ENCODE data around the gene ZHX3. TPM values are rescaled to one million over a fixed set of nuclear protein-coding genes. Genes with fewer than 3 reads are reported as not detected.

ZHX3 gene
- total RNA-seq, 3 donors from 2014 or later (not counting 1 experiment from before 2014, with no cell fraction given): 9.0 to 11.8 (median 10.3) TPM

GRCh38 chr20:41179961-41180360 lies 137.6 kb downstream of the ZHX3 start:
- no peak overlapping the region for H3K27ac Mint-ChIP-seq
- 98% methylated on average over 8 of the region's 8 CpGs for WGBS (ENCODE audit: insufficient coverage)
- no peaks in the 10 kb centered on the region for H3K9me3 ChIP-seq (ENCODE audit: control insufficient read depth, insufficient read depth, low read length)

GRCh38 chr20:41178904-41179432 lies 138.6 kb downstream of the ZHX3 start:
- no peak overlapping the region for H3K27ac ChIP-seq (ENCODE audit: low read length)
- H3K4me3 Mint-ChIP-seq: no peak overlapping the region
- no peak overlapping the region for H3K4me3 ChIP-seq (ENCODE audit: low read length)
- H3K4me1 Mint-ChIP-seq: peaks cover 0 to 6% of the 10 kb centered on the region in 2 donors
- H3K9me3 Mint-ChIP-seq: no peaks in the 10 kb centered on the region
- DNase-seq: no peak
- H3K9me3 ChIP-seq (ENCODE audit: control insufficient read depth, insufficient read depth, low read length): no peaks in the 10 kb centered on the region
- H3K27ac Mint-ChIP-seq: peak overlapping the region; percentile 54 to 59
- TF ChIP-seq CTCF (IDR thresholded peaks at IDR 0.05): no peak
- 96% methylated on average over 7 of the region's 8 CpGs for WGBS (ENCODE audit: insufficient coverage)
- H3K4me1 ChIP-seq (ENCODE audit: control insufficient read depth, insufficient read depth, low read length): no peaks in the 10 kb centered on the region
- peaks cover 7% of the 10 kb centered on the region for H3K36me3 Mint-ChIP-seq
- intact Hi-C loops (cut with micrococcal nuclease): no loop called here
- peaks cover 29% of the 10 kb centered on the region for H3K36me3 ChIP-seq (ENCODE audit: control insufficient read depth, insufficient read depth, low read length)
- ATAC-seq: no peak
- no peaks in the 10 kb centered on the region for H3K27me3 Mint-ChIP-seq (ENCODE audit: low read depth in 2 of 2)
- no peaks in the 10 kb centered on the region for H3K27me3 ChIP-seq (ENCODE audit: control insufficient read depth, insufficient read depth, low read length)

More at GRCh38 chr20:41179961-41180360, 137.6 kb downstream of the ZHX3 start:
- Mint-ChIP-seq H3K4me1 (peaks cover 0 to 6% of the 10 kb centered on the region in 2 donors), H3K27me3 (ENCODE audit: low read depth in 2 of 2) (no peaks in the 10 kb centered on the region), H3K4me3 (no peak overlapping the region), H3K36me3 (peaks cover 7% of the 10 kb centered on the region), H3K9me3 (no peaks in the 10 kb centered on the region)
- H3K4me3 ChIP-seq (ENCODE audit: low read length): no peak overlapping the region
- no peak for TF ChIP-seq CTCF (IDR thresholded peaks at IDR 0.05)
- no peak for DNase-seq
- no peak for ATAC-seq
- no peaks in the 10 kb centered on the region for H3K4me1 ChIP-seq (ENCODE audit: control insufficient read depth, insufficient read depth, low read length)
- intact Hi-C loops (cut with micrococcal nuclease): no loop called here
- H3K27ac ChIP-seq (ENCODE audit: low read length): no peak overlapping the region
- H3K36me3 ChIP-seq (ENCODE audit: control insufficient read depth, insufficient read depth, low read length): peaks cover 19% of the 10 kb centered on the region
- H3K27me3 ChIP-seq (ENCODE audit: control insufficient read depth, insufficient read depth, low read length): no peaks in the 10 kb centered on the region

GRCh38 chr20:41178495-41178894 lies 139.0 kb downstream of the ZHX3 start:
- Mint-ChIP-seq H3K4me1 (peaks cover 0 to 6% of the 10 kb centered on the region in 2 donors), H3K36me3 (peaks cover 7% of the 10 kb centered on the region), H3K27ac (peak overlapping the region; percentile 54 to 59), H3K4me3 (no peak overlapping the region), H3K9me3 (no peaks in the 10 kb centered on the region), H3K27me3 (ENCODE audit: low read depth in 2 of 2) (no peaks in the 10 kb centered on the region)
- peaks cover 34% of the 10 kb centered on the region for H3K36me3 ChIP-seq (ENCODE audit: control insufficient read depth, insufficient read depth, low read length)
- H3K27me3 ChIP-seq (ENCODE audit: control insufficient read depth, insufficient read depth, low read length): no peaks in the 10 kb centered on the region
- 93% methylated on average over 6 of the region's 6 CpGs for WGBS (ENCODE audit: insufficient coverage)
- no peak overlapping the region for H3K4me3 ChIP-seq (ENCODE audit: low read length)
- DNase-seq (no peak), ATAC-seq (no peak)
- TF ChIP-seq CTCF (IDR thresholded peaks at IDR 0.05): no peak
- H3K27ac ChIP-seq (ENCODE audit: low read length): no peak overlapping the region
- no peaks in the 10 kb centered on the region for H3K4me1 ChIP-seq (ENCODE audit: control insufficient read depth, insufficient read depth, low read length)
- intact Hi-C loops (cut with micrococcal nuclease): no loop called here
- no peaks in the 10 kb centered on the region for H3K9me3 ChIP-seq (ENCODE audit: control insufficient read depth, insufficient read depth, low read length)

- 95% methylated on average over 2 of the region's 2 CpGs for WGBS (ENCODE audit: insufficient coverage)
- H3K4me3 Mint-ChIP-seq: no peak overlapping the region
- intact Hi-C loops (cut with micrococcal nuclease): no loop called here
- no peak for DNase-seq
- peaks cover 6 to 12% of the 10 kb centered on the region in 2 donors for H3K4me1 Mint-ChIP-seq
- no peaks in the 10 kb centered on the region for H3K9me3 Mint-ChIP-seq
- peaks cover 40% of the 10 kb centered on the region for H3K36me3 ChIP-seq (ENCODE audit: control insufficient read depth, insufficient read depth, low read length)
- peak overlapping the region; percentile 54 to 59 for H3K27ac Mint-ChIP-seq
- H3K27me3 Mint-ChIP-seq (ENCODE audit: low read depth in 2 of 2): no peaks in the 10 kb centered on the region
- ATAC-seq: no peak
- H3K36me3 Mint-ChIP-seq: peaks cover 7% of the 10 kb centered on the region
- no peak for TF ChIP-seq CTCF (IDR thresholded peaks at IDR 0.05)
- H3K4me3 ChIP-seq (ENCODE audit: low read length): no peak overlapping the region
- H3K27me3 ChIP-seq (ENCODE audit: control insufficient read depth, insufficient read depth, low read length): no peaks in the 10 kb centered on the region
- no peak overlapping the region for H3K27ac ChIP-seq (ENCODE audit: low read length)
- no peaks in the 10 kb centered on the region for H3K4me1 ChIP-seq (ENCODE audit: control insufficient read depth, insufficient read depth, low read length)
- H3K9me3 ChIP-seq (ENCODE audit: control insufficient read depth, insufficient read depth, low read length): no peaks in the 10 kb centered on the region
Observed at GRCh38 chr20:41177636-41178035, 139.9 kb downstream of the ZHX3 start.
